Measurements from ENCODE around the gene TNC.

- no peak for TF ChIP-seq CTCF (IDR thresholded peaks at IDR 0.05)
- TF ChIP-seq POLR2A (IDR thresholded peaks at IDR 0.05): no peak
- no peak for TF ChIP-seq POLR2AphosphoS5 (IDR thresholded peaks at IDR 0.05)
Measured at GRCh38 chr9:115012486-115012885, 105.5 kb downstream of the TNC start.

All from stomach (tissue), 4 donors.